HPDE6-E6E7 (cell line): Measurements from ENCODE around the gene MAST2.
A peak's percentile ranks its signal among the peaks of the same experiment; 100 is the strongest.
"Not testable (repeated sequence)": the region's sequence is repeated elsewhere in the genome, so short reads cannot be mapped to it uniquely, and the experiment has no call there.

Experiments used
- DNase-seq: peaks from one replicate; pipeline ENCODE4 v3.0.0; 2011; ENCODE audit warnings: missing footprints; ENCODE audit errors: extremely low spot score

MAST2 gene

GRCh38 chr1:45803299-45803780 is at the start of gene MAST2:
Gene MAST2 (plus strand): TSS chr1:45803612. CDS start chr1:45803896, 284 bp downstream.
- DNase-seq = peak; percentile 88

GRCh38 chr1:45755697-45756096 is 47.7 kb upstream of the MAST2 start:
- DNase-seq = no peak

- DNase-seq = no peak
These were observed 41.1 kb upstream of the MAST2 start for GRCh38 chr1:45762291-45762690.

GRCh38 chr1:45765999-45766792 is 37.2 kb upstream of the MAST2 start:
- DNase-seq = no peak

- DNase-seq = no peak
These were observed 36.4 kb upstream of the MAST2 start for GRCh38 chr1:45767035-45767434.

GRCh38 chr1:45769261-45769932 is 34.0 kb upstream of the MAST2 start:
- peak; percentile 13 for DNase-seq

- DNase-seq = no peak
These were observed 30.4 kb upstream of the MAST2 start for GRCh38 chr1:45772971-45773370.

GRCh38 chr1:45775794-45776193 is 27.6 kb upstream of the MAST2 start:
- no peak for DNase-seq

GRCh38 chr1:45785583-45785982 is 17.8 kb upstream of the MAST2 start:
- no peak for DNase-seq

GRCh38 chr1:45787905-45788304 is 15.5 kb upstream of the MAST2 start:
- DNase-seq = no peak

- no peak for DNase-seq
These were observed 13.8 kb upstream of the MAST2 start for GRCh38 chr1:45789601-45790000.

GRCh38 chr1:45792744-45793143 is 10.7 kb upstream of the MAST2 start:
- no peak for DNase-seq

GRCh38 chr1:45793942-45794604 is 9.3 kb upstream of the MAST2 start:
- DNase-seq = no peak

- no peak for DNase-seq
These were observed 7.0 kb upstream of the MAST2 start for GRCh38 chr1:45796381-45796780.

- no peak for DNase-seq
These were observed 6.5 kb upstream of the MAST2 start for GRCh38 chr1:45796946-45797345.

GRCh38 chr1:45800899-45801298 is 2.5 kb upstream of the MAST2 start:
- DNase-seq = no peak

GRCh38 chr1:45802343-45803298 is 791 bp upstream of the MAST2 start:
- DNase-seq = peak; percentile 96

GRCh38 chr1:45803781-45804668 is 613 bp downstream of the MAST2 start:
- not testable (repeated sequence) for DNase-seq

- no peak for DNase-seq
These were observed 1.2 kb downstream of the MAST2 start for GRCh38 chr1:45804669-45804969.

GRCh38 chr1:45806129-45806528 is 2.7 kb downstream of the MAST2 start:
- no peak for DNase-seq

GRCh38 chr1:45809761-45810160 is 6.3 kb downstream of the MAST2 start:
- DNase-seq = no peak
